Hepatic stellate cell (primary cell): ENCODE results near the gene RNF180.
"Not testable (repeated sequence)": the region's sequence is repeated elsewhere in the genome, so short reads cannot be mapped to it uniquely, and the experiment has no call there.

ENCODE experiments used
- DNase-seq: peaks from one replicate; pipeline ENCODE4 v3.0.0; 2011; ENCODE audit warnings: low spot score

The RNF180 gene

DNA sequence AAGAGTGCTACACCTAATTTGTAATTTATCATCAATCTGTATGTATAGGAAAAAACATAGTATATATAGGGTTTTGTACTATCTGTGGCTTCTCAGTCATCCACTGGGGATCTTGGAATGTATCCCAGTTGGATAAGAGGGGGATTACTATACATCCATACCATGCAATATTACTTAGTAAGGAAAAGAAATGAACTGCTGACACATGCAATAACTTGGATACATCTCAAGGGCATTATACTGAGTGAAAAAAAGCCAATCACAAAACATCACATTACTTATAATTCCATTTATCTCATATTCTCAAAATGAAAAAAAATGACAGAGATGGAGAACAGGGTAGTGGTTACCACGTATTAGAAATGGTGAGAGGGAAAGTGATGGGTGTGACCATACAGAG, 231.9 kb downstream of the RNF180 start:
- DNase-seq, result no peak

DNA sequence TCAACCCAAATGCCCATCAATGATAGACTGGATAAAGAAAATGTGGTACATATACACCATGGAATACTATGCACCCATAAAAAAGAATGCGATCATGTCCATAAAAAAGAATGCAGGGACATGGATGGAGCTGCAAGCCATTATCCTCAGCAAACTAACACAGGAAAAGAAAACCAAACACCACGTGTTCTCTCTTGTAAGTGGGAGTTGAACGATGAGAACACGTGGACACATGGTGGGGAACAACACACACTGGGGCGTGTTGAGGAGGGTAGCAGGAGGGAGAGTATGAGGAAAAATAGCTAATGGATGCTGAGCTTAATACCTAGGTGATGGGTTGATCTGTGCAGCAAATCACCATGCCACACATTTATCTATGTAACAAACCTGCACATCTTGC, 233.1 kb downstream of the RNF180 start:
- DNase-seq, result not testable (repeated sequence)

GRCh38 chr5:64407103-64407825, 241.6 kb downstream of the RNF180 start:
- DNase-seq, result not testable (repeated sequence)

- DNase-seq, result no peak
Measured at GRCh38 chr5:64417390-64417789, 251.7 kb downstream of the RNF180 start.

- no peak for DNase-seq
Measured at GRCh38 chr5:64418013-64418412, 252.4 kb downstream of the RNF180 start.
